A549 (cell line): Measurements from ENCODE around the gene PRRC2B.

Experiments used
- CEBPB ChIP-seq, 2 experiments: fragments of >200 bp in 1 of 2; sonication (Bioruptor Twin) in 1 of 2; formaldehyde crosslinking in 1 of 2; IDR thresholded peaks; 2 replicates each; pipeline ENCODE4 v1.6.1; 2012 to 2016
- CTCF ChIP-seq: fragments of >200 bp; sonication (Bioruptor Twin); formaldehyde crosslinking; IDR thresholded peaks from 3 replicates; pipeline ENCODE4 v1.5.1; 2016
- EP300 ChIP-seq, 2 experiments: fragments of >200 bp; sonication (Bioruptor Twin); formaldehyde crosslinking; IDR thresholded peaks; 2 replicates in 1 of 2; 3 replicates in 1 of 2; pipeline ENCODE4 v1.6.1; 2016 to 2017
- TF ChIP-seq, protein P1 (sequence below): fragments of 200-600 bp; sonication (generic); IDR thresholded peaks from 2 replicates; pipeline ENCODE4 v1.6.1; 2016; ENCODE audit warnings: antibody characterized with exemption, mild to moderate bottlenecking, moderate library complexity
- TF ChIP-seq, protein P2 (sequence below): fragments of 450-650 bp; IDR thresholded peaks from 2 replicates; pipeline ENCODE4 v1.6.1; 2014; ENCODE audit warnings: antibody characterized with exemption

DNA sequence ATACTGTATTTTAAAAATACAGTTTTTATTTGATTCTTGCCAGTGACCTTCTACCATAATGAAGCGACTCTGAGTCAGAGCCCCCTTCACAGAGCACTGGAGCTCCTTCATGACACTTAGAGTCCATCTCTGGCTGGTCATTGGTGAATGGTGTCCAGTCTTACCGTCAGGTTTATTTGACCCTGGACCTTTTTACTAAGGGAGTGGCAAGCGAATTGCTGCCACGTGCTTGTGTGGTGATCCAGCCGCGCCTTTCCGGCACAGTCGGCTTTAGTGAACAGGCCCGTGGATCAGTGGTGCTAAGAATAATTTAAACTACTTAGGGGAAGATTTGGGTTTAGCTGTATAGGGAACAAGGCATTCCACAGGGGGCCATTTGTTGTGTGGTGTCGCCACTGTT lies 48.5 kb downstream of the PRRC2B start:
- TF ChIP-seq, protein P1, sequence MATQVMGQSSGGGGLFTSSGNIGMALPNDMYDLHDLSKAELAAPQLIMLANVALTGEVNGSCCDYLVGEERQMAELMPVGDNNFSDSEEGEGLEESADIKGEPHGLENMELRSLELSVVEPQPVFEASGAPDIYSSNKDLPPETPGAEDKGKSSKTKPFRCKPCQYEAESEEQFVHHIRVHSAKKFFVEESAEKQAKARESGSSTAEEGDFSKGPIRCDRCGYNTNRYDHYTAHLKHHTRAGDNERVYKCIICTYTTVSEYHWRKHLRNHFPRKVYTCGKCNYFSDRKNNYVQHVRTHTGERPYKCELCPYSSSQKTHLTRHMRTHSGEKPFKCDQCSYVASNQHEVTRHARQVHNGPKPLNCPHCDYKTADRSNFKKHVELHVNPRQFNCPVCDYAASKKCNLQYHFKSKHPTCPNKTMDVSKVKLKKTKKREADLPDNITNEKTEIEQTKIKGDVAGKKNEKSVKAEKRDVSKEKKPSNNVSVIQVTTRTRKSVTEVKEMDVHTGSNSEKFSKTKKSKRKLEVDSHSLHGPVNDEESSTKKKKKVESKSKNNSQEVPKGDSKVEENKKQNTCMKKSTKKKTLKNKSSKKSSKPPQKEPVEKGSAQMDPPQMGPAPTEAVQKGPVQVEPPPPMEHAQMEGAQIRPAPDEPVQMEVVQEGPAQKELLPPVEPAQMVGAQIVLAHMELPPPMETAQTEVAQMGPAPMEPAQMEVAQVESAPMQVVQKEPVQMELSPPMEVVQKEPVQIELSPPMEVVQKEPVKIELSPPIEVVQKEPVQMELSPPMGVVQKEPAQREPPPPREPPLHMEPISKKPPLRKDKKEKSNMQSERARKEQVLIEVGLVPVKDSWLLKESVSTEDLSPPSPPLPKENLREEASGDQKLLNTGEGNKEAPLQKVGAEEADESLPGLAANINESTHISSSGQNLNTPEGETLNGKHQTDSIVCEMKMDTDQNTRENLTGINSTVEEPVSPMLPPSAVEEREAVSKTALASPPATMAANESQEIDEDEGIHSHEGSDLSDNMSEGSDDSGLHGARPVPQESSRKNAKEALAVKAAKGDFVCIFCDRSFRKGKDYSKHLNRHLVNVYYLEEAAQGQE: no peak
- TF ChIP-seq CTCF: no peak
- no peak for TF ChIP-seq CEBPB (IDR thresholded peaks at IDR 0.05)
- no peak for TF ChIP-seq EP300 (IDR thresholded peaks at IDR 0.05)
- TF ChIP-seq, protein P2, sequence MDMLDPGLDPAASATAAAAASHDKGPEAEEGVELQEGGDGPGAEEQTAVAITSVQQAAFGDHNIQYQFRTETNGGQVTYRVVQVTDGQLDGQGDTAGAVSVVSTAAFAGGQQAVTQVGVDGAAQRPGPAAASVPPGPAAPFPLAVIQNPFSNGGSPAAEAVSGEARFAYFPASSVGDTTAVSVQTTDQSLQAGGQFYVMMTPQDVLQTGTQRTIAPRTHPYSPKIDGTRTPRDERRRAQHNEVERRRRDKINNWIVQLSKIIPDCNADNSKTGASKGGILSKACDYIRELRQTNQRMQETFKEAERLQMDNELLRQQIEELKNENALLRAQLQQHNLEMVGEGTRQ: no peak
